A204.1 (cell line): ENCODE measurements around the gene EVL.
"Not testable (repeated sequence)": the region's sequence is repeated elsewhere in the genome, so short reads cannot be mapped to it uniquely, and the experiment has no call there.

Experiments
- FAIRE-seq: peaks from 2 replicates; lab custom pipeline; 2012; peaks lifted over from hg19 to GRCh38; lab: Jason Lieb, UNC

EVL gene

GRCh38 chr14:100147691-100148464 lies 82.7 kb downstream of the EVL start:
- FAIRE-seq: no peak

GRCh38 chr14:100148837-100149731 lies 83.9 kb downstream of the EVL start:
- no peak for FAIRE-seq

DNA sequence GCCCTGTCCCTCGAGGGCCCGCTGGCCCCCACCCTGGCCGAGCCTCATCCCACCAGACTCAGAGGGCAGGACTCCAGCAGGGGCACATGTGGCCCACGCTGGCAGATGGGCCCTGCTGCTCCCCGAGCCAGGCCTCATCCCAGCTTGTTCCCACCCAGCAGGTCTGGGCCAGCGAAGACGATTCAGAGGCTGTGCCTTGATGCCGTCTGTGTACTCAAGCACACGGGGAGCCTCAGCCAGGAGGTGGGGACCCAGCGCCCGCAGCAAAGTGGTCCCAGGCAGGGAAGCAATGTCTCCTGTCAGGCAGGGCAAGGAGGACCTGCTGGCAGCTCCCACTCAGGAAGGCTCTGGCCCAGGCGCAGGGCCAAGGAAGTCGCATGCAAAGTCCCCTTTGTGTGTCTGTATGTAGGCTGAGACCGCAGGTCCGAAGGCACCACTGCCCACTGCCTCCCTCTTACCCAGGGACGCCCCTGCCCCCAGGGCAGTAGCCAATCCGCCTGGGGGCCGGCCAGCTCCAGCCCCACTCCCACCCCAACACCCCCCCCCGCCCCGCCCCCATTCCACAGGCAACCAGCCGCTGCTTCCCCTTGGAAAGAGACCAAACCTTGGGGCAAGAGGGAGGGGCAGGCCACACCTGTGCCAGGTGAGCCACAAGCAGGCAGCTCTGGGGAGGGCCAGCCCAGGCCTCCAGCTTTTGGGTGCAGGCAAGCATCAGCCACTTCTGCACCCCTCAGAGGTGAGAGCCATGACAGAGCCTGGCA lies 84.8 kb downstream of the EVL start:
- FAIRE-seq: no peak

- no peak for FAIRE-seq
Observed at GRCh38 chr14:100150932-100151587, 85.8 kb downstream of the EVL start.

GRCh38 chr14:100152091-100152490 lies 86.9 kb downstream of the EVL start:
- no peak for FAIRE-seq

DNA sequence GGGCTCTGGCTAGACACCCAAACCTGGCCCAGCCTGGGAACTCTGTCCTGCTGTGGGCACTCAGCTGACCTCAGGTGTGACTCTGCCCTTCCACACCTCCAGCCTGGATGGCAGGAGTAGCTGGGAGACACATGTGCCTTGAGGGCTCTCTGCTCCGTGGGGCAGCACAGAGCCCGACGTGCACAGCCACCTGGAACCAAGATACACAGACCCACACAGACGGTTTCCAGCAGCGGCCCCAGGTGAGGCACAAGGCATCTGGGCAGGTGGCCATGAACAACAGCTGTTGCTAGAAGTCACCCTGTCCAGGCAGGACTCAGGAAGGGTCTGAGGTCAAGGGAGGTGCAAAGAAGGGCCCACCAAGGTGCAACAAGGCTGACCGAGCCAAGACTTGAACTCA lies 88.3 kb downstream of the EVL start:
- FAIRE-seq: no peak

GRCh38 chr14:100155049-100155621 lies 89.9 kb downstream of the EVL start:
- no peak for FAIRE-seq

DNA sequence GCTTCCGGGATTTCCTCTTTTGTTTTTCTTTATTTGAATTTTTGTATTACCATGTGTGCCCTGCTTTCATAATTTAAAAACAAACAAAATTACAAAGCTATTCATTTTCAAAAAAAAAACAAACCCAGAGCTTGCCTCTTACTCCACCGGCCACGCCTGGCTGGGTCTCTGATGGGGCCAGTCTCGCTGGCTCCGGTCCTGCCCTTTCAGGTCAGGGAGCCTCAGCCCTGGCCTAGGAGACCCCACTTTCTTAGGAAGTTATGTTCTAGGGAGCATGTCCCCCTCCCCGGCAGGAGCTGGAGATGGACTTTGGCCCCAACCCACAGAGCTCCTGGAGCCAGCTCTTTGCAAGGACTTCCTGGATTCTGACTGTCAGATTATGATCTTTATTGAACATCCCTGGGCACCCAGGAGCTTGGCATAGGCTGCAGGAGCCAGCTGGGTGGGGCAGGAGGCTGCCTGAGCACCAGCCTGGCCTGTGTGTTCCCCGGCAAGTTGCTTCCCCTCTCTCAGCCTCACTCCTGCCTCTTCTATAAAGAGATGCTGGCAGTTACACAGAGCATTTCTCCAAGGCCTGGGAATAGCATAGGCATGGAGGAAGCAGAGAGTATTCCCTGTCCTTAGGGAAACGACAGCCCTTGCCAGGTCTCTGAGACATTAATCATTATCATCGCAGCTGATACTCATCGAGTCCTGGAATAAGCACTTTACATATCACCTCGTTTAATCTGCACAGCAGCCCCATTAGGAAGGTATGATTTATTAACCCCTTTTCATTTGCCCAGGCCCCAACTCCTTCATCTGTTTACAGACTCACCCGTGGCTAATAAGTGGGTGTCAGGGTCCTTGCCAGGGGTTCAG lies 90.8 kb downstream of the EVL start:
- no peak for FAIRE-seq

DNA sequence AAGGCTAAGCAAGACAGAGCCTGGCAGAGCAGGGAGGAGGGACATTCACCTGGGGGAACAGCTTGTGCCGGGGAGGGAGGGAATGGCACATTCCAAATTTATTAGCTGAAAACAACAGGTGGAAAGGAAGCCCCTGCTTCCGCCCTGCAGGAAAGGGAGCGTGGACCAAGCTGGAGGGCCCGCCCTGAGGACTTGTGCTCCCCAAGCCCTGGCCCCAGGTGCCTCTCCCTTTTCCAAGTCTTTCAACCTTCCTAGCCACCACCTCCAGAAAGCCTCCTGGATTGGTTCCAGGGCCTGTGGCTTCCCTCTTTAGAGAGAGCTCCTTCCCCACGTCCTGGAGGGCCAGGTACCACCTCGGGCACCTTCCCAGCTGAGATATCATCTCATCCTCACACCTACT lies 91.6 kb downstream of the EVL start:
- FAIRE-seq: no peak

DNA sequence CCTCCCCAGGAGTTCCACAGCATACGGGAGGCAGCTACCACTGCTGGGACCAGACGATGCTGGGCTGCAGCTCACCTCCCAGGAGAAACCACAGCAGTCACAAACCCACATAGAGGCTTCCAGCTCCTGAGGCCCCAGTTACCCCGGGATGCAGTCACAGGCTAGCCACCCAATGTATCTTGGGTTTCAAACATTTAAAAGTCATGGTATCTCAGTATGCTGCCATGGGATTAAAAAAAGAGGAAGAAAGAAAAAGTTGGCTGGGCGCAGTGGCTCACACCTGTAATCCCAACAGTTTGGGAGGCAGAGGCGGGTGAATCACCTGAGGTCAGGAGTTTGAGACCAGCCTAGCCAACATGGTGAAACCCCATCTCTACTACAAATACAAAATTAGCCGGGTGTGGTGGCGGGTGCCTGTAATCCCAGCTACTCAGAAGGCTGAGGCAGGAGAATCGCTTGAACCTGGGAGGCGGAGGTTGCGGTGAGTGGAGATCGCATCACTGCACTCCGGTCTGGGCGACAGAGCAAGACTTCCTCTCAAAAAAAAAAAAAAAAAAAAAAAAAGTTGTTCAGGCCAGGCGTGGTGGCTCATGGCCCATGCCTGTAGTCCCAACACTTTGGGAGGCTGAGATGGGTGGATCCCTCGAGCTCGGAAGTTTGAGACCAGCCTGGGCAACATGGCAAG lies 92.5 kb downstream of the EVL start:
- not testable (repeated sequence) for FAIRE-seq

- FAIRE-seq: no peak
Observed at GRCh38 chr14:100158566-100159093, 93.4 kb downstream of the EVL start.

DNA sequence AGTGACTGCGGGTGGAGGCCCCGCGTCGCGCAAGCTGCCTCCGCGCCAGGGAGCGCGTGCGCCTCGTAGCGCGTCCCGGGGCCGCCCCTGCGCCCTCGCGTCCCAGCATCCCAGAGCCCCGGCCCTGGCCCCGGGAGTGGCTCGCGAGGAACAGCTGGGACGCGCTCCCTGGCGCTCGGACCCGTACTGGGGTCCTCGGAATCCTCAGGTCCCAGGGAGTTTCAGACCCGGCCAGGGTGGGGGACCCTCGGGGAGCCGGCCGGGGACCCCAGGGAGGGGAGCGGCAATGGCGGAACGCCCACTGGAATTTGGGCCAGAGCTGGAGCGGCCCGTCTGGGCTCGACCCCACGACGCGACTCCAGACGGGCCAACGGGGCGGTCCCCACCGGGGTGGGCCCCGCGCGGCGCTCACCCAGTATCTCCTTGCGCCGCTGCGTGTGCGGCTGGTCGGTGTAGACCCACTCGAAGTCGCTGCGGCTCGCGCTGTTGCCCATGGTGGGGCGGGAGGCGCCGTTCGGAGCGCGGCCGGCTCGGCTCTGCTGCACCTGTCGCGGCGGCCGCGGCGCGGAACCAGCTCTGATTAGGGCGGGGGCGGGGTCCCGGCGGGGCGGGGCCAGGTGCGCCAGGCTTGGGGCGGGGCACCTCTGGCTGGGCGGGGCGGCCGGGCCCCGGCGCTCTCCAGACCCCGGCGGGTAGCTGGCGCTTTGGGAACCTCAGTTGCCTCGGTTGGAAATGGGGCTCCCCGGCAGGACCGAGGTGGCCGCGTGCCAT lies 94.1 kb downstream of the EVL start, which contains the start of gene DEGS2:
TSS of gene DEGS2 (minus strand) at position 552 of the 771 bp plus-strand sequence. CDS start at position 494, 58 bp downstream.
- FAIRE-seq: no peak

- FAIRE-seq: no peak
Observed at GRCh38 chr14:100159865-100160533, 94.8 kb downstream of the EVL start.

- no peak for FAIRE-seq
Observed at GRCh38 chr14:100160534-100160916, 95.3 kb downstream of the EVL start.

- no peak for FAIRE-seq
Observed at GRCh38 chr14:100165376-100165775, 100.2 kb downstream of the EVL start.

DNA sequence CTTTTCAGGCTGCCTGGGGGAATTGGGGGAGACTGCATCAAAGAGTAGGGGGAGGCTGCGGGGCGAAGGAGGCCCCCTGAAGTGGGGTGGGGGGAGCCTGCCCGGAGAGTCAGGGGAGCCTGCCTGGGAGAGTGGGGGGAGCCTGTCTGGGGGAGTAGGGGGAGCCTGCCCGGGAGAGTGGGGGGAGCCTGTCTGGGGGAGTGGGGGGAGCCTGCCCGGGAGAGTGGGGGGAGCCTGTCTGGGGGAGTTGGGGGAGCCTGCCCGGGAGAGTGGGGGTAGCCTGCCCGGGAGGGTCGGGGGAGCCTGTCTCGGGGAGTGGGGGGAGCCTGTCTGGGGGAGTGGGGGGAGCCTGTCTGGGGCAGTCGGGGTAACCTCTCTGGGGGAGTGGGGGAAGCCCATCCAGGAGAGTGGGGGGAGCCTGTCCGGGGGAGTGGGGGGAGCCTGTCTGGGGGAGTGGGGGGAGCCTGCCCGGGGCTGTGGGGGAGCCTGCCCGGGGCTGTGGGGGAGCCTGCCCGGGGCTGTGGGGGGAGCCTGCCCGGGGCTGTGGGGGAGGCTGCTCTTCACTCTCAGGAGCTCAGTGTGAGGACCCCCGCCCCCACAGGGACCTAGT lies 100.7 kb downstream of the EVL start:
- no peak for FAIRE-seq

- no peak for FAIRE-seq
Observed at GRCh38 chr14:100168506-100168905, 103.3 kb downstream of the EVL start.

- FAIRE-seq: no peak
Observed at GRCh38 chr14:100170880-100171279, 105.7 kb downstream of the EVL start.
